GM08714 (cell line): ENCODE data around the gene XYLT1.

Experiments used
- H3K4me3 ChIP-seq: fragments of 200-500 bp; sonication (Bioruptor generic); 2 replicates; pipeline ENCODE4 v1.5.1; 2014; ENCODE audit warnings: mild to moderate bottlenecking, low read length, inconsistent platforms
- ZNF274 ChIP-seq: IDR thresholded peaks from 2 replicates; pipeline ENCODE4 v1.6.1; 2012; ENCODE audit warnings: mild to moderate bottlenecking, low read depth, low read length

The XYLT1 gene

DNA sequence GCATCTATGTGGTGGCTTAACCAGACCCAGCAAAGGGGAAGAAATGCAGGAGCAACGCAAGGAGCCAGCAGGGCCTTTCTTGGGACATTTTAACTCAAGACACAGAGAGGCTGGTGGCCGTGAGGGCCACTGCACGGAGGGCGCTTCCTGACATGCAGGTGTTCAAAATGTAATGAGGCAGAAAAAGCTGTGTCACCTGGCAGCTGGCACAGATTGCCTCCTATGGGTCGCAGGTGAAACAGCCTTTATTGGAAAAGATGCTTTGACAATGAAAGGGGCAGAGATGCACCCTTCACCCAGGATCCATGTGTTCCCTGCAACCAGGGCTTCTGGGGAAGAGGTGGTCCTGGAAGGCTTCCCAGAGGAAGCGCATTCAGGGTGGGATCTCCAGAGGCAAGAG lies 219.3 kb downstream of the XYLT1 start:
- H3K4me3 ChIP-seq = no peak overlapping the region
- no peak for TF ChIP-seq ZNF274

- no peak for TF ChIP-seq ZNF274
- no peak overlapping the region for H3K4me3 ChIP-seq
Observed at GRCh38 chr16:17246974-17247732, 223.6 kb downstream of the XYLT1 start.

DNA sequence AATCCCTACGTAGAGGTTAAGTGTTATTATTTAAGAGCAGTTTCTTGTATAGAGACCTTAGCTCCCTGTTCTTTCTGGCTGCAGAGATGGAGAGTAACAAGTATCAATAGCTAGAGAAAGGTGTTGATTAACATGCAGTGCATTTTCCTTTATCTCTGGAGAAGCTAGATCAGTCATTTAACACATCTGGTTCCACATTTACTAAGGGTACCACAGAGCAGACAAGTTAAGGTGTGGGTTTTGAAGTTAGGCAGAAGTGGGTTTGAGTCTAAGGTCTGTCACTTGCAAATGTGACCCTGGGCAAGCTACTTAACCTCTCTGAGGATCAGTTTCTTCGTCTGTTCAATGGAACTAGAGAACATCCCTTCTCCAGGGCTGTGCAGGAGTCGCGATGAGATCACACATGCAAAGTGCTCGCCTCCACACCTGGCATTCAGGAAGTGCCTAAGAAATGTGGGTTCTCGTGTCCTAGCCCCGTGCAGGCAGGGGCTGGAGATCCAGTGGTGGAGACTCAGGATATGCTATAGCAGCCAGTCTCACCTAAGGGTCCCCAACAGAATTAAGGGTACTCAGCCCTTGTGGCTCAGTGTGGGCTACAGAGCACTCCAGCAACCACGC lies 224.4 kb downstream of the XYLT1 start:
- no peak overlapping the region for H3K4me3 ChIP-seq
- TF ChIP-seq ZNF274 = no peak

GRCh38 chr16:17245776-17246175 lies 225.0 kb downstream of the XYLT1 start:
- no peak for TF ChIP-seq ZNF274
- no peak overlapping the region for H3K4me3 ChIP-seq

DNA sequence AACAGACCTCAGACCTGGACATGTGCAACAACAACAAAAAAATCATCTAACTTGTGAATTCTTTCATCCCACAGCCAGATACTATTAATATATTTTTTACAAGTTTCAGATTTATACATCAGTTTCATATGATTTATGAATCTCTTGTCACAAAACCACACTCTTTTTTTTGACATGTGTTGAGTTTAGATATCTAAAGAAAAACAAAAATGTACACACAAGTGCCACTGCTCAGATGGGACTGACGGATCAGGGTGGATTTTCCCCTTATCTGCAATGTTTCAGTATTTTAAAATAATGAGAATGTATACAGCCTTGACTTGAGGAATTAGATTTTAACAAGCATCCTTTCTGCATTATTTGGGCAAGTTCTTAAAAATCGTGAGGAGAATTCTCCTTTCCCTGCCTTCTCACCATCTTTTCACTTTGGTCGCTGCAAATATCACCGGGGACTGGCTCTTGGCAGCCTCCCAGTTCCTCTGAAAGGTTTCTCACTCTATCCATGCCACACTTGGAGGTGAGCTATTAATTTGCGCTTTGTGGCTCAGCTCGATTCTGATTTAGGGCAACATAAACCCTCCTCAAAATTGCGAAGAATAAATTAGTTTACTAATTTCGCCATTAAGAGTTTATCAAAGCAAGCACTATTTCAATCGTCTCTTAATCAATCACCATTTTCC lies 225.7 kb downstream of the XYLT1 start:
- TF ChIP-seq ZNF274 = no peak
- no peak overlapping the region for H3K4me3 ChIP-seq

DNA sequence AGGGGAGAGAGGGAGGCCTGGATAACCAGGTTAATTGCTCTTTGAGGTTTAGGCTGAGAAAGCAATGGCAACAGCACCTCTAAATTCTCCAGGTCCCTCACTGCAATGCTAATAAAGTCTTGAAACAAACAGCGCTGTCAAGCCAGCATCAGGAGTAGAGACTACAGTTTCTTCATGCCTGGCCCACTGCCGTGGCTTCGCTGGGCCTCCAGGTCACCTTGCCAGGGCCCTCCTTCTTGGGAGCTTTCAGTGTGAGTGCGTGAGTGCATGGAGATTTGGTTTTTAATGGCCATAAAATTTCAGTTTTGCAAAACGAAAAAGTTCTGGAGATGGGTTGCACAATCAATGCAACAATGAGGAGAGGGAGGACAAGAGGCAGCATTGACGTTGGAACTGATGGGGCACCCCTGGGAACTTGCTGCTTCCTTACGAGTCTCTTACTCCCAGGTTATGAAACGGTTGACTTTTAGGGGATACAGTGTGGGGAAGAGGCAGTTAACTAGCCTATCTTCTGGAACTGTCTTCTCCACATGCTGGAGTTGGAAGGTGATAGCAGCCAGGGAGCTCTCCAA lies 229.4 kb downstream of the XYLT1 start:
- no peak overlapping the region for H3K4me3 ChIP-seq
- TF ChIP-seq ZNF274 = no peak

- no peak overlapping the region for H3K4me3 ChIP-seq
- no peak for TF ChIP-seq ZNF274
Observed at GRCh38 chr16:17238285-17239028, 232.3 kb downstream of the XYLT1 start.

DNA sequence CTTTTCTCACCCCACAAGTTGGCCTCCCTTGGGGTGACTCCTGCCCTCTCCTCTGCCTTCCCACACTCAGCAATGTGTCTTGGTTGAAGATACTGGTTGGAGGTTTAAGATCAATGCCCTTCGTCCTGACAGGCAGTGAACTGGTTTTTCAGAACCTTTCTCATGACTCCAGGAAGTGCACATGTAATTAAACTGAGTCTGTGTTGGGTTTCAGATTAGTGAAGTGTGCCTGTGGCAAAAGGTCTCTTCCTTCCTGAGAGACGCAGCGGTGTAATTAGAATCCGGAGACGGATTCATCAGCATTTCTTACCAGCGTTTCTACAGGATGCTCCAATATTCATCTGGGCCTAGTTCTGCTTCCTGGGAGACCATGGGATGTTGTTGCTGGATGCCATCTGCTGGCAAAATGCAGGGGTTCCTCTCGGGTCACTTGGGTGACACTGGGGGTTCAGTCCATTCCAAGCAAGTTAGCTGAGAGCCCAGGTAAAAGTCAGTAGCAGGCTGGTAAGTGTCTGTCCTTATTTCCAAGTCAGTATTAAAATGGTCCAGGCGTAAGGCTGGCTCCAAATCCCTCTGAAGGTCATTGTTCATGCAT lies 233.3 kb downstream of the XYLT1 start:
- no peak for TF ChIP-seq ZNF274
- no peak overlapping the region for H3K4me3 ChIP-seq

DNA sequence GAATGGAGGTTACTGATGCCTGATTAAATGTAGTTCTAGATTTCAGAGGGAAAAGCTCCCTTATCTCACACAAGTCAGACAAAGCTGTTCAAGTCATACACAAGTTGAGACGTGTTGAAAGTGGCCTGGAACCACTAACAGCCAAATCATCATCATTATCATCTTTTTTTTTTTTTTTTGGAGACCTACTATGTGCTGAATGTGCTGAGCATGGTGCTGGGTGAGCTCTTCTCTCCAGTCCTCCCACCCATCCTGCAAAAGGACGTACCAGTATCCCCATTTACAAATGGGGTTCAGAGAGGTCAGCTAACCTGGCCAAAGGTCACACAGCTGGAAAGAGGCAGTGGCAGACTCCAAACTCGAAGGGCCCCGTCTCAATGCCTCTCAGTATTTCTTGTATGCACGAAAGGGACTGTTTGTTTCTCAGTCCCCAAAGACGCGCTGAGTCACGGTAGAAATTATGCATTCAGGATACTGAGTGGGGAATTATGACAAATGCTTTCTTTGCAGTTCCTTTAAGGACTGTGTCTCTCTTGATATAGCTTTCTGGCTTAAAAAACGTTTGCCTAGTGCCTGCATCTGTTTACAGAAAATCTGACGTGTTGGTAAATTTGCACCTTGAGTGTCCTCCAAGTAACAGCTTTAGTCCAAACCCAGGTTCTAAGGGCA lies 235.5 kb downstream of the XYLT1 start:
- no peak overlapping the region for H3K4me3 ChIP-seq
- TF ChIP-seq ZNF274 = no peak

DNA sequence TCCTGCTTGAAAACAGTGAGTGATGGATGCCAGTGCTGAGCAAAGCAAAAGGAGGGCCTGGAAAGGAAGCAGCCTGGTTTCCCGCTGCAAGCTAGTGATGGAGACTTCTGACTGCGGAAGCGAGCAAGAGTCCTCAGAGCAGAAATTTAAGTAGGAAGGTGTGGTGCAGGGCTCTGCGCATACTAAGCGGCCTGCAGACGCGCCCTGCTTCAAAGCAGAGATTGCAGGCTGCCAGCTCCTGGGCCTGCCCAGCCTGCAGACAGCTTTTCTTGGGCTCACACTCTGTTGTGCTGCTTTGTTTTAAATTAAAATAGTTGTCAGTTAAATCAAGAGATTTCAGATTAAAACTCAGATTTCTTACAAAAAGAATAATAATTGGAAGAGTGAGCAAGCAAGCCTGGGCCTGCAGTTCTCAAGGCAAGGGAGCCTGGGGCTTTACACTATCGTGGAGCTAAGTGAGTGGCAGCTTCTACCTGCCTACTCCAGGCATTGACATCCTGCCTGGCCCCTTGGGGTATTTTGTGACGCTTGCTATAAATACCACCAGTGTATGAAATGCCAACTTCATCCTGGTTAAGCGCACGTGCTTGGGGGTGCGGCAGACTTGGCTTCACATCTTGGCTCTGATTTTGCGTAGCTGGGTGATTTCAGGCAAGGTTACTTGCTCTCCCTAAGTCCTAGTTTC lies 237.3 kb downstream of the XYLT1 start:
- TF ChIP-seq ZNF274 = no peak
- no peak overlapping the region for H3K4me3 ChIP-seq

- no peak overlapping the region for H3K4me3 ChIP-seq
- TF ChIP-seq ZNF274 = no peak
Observed at GRCh38 chr16:17232487-17232886, 238.3 kb downstream of the XYLT1 start.

DNA sequence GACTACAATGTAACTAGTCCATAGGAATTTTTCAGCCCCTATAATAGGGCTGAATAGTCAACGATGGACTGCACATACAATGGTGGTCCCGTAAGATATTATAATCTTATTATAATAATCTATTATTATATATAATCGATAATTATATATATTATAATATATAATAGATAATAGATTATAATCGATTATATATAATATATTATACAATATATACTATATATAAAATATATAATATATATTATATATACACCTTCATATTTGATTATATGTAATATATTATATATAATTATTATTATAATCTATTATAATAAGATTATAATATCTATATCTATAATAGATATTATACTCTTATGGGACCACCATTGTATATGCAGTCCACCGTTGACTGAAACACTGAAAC lies 238.8 kb downstream of the XYLT1 start:
- no peak overlapping the region for H3K4me3 ChIP-seq
- TF ChIP-seq ZNF274 = no peak
